C4-2B (cell line): ENCODE measurements around the gene LRRC10B.

Experiments
- H3K27ac ChIP-seq: fragments of 450-650 bp; 2 replicates; pipeline ENCODE4 v1.5.1; 2017
- CTCF ChIP-seq: fragments of 450-650 bp; conservative IDR thresholded peaks from 2 replicates; pipeline ENCODE4 v1.5.1; 2017; ENCODE audit warnings: mild to moderate bottlenecking
- ZFX ChIP-seq: fragments of 450-650 bp; IDR thresholded peaks from 2 replicates; pipeline ENCODE4 v1.6.1; 2017

LRRC10B gene

GRCh38 chr11:61480261-61480993 is 28.1 kb upstream of the LRRC10B start:
- H3K27ac ChIP-seq, result no peak overlapping the region
- TF ChIP-seq ZFX (no peak), CTCF (no peak)

GRCh38 chr11:61480994-61481335 is 27.6 kb upstream of the LRRC10B start:
- no peak overlapping the region for H3K27ac ChIP-seq
- no peak for TF ChIP-seq ZFX
- no peak for TF ChIP-seq CTCF

- no peak overlapping the region for H3K27ac ChIP-seq
- TF ChIP-seq ZFX (no peak), CTCF (no peak)
Observed at GRCh38 chr11:61481806-61482205, 26.7 kb upstream of the LRRC10B start.

- H3K27ac ChIP-seq, result no peak overlapping the region
- TF ChIP-seq ZFX (no peak), CTCF (no peak; the same call in 1 of the 2 replicates)
Observed at GRCh38 chr11:61482513-61482912, 26.0 kb upstream of the LRRC10B start.

GRCh38 chr11:61484541-61484940 is 24.0 kb upstream of the LRRC10B start:
- TF ChIP-seq CTCF (no peak), ZFX (no peak)
- H3K27ac ChIP-seq, result no peak overlapping the region

- TF ChIP-seq CTCF, result no peak
- no peak for TF ChIP-seq ZFX
Observed at GRCh38 chr11:61485080-61485479, 23.5 kb upstream of the LRRC10B start.

GRCh38 chr11:61486011-61486620 is 22.4 kb upstream of the LRRC10B start:
- no peak overlapping the region for H3K27ac ChIP-seq
- TF ChIP-seq CTCF (no peak), ZFX (no peak)

More at GRCh38 chr11:61485080-61485479, 23.5 kb upstream of the LRRC10B start:
- no peak overlapping the region for H3K27ac ChIP-seq
